Breast epithelium (tissue), 3 donors: ENCODE data around the gene FOXN3.

Experiments used
- POLR2A ChIP-seq: fragments of 450-650 bp; IDR thresholded peaks from one replicate; pipeline ENCODE4 v1.6.1; 2016; ENCODE audit warnings: antibody characterized with exemption, mild to moderate bottlenecking, moderate library complexity
- TF ChIP-seq, protein P1 (sequence below), 3 donors: fragments of 450-650 bp; IDR thresholded peaks; one replicate each; pipeline ENCODE4 v1.5.1; 2016 to 2017; ENCODE audit warnings: antibody characterized with exemption in 3 of 3, mild to moderate bottlenecking in 3 of 3, moderate library complexity in 3 of 3

DNA sequence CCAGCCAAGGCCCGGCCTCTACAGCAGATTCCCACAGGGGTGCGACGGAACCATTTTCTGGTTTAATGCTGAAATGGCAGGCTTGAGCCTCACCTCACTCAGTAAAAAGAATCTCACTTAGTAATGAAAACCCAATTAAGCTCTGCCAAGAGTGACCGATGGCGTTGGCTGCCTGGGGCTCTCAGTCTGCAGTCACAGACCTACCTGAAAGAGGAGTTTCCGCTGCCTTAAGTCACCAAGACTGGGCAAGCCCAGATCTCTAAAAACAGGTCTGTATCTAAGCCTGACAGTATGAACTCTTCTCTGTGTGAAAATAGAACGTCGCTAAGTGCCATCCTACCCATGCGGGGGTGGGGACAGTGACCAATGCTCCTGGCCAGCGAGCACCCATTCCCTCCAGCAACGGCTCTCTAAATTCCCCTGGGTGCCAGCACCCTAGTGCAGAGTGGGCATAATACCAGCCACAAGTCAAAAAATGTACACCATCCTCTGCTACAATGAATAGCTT, 107.3 kb downstream of the FOXN3 start:
- TF ChIP-seq POLR2A = no peak
- TF ChIP-seq, protein P1, sequence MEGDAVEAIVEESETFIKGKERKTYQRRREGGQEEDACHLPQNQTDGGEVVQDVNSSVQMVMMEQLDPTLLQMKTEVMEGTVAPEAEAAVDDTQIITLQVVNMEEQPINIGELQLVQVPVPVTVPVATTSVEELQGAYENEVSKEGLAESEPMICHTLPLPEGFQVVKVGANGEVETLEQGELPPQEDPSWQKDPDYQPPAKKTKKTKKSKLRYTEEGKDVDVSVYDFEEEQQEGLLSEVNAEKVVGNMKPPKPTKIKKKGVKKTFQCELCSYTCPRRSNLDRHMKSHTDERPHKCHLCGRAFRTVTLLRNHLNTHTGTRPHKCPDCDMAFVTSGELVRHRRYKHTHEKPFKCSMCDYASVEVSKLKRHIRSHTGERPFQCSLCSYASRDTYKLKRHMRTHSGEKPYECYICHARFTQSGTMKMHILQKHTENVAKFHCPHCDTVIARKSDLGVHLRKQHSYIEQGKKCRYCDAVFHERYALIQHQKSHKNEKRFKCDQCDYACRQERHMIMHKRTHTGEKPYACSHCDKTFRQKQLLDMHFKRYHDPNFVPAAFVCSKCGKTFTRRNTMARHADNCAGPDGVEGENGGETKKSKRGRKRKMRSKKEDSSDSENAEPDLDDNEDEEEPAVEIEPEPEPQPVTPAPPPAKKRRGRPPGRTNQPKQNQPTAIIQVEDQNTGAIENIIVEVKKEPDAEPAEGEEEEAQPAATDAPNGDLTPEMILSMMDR (IDR thresholded peaks at IDR 0.05) = no peak
